COLO829 (cell line): ENCODE data around the gene ZNF280A.

Experiments
- DNase-seq: peaks from one replicate; pipeline ENCODE4 v3.0.0; 2012; ENCODE audit warnings: low spot score

ZNF280A gene

GRCh38 chr22:22520020-22520656, at the start of gene ZNF280A:
Gene ZNF280A, minus strand, starts transcription at chr22:22520270. Its CDS starts 4,640 bp downstream, at chr22:22515630.
- peak; percentile 75 for DNase-seq

GRCh38 chr22:22569218-22569617, 49.1 kb upstream of the ZNF280A start:
- DNase-seq, result no peak

- DNase-seq, result peak; percentile 64
Observed at GRCh38 chr22:22565981-22566380, 45.9 kb upstream of the ZNF280A start.

GRCh38 chr22:22558972-22559603, 39.0 kb upstream of the ZNF280A start, which contains the start of gene PRAME:
Gene PRAME, minus strand, starts transcription at chr22:22559265. Its CDS starts 2,433 bp downstream, at chr22:22556832.
- DNase-seq, result peak; percentile 93

GRCh38 chr22:22558071-22558971, 38.3 kb upstream of the ZNF280A start:
- DNase-seq, result peak; percentile 71

- DNase-seq, result peak; percentile 99
Observed at GRCh38 chr22:22556995-22557925, 37.2 kb upstream of the ZNF280A start.

GRCh38 chr22:22556578-22556977, 36.5 kb upstream of the ZNF280A start:
- no peak for DNase-seq

GRCh38 chr22:22555596-22555995, 35.5 kb upstream of the ZNF280A start:
- DNase-seq, result no peak

- DNase-seq, result no peak
Observed at GRCh38 chr22:22554587-22555284, 34.7 kb upstream of the ZNF280A start.

- DNase-seq, result no peak
Observed at GRCh38 chr22:22553735-22554586, 33.9 kb upstream of the ZNF280A start.

- no peak for DNase-seq
Observed at GRCh38 chr22:22553141-22553540, 33.1 kb upstream of the ZNF280A start.

GRCh38 chr22:22552630-22553029, 32.6 kb upstream of the ZNF280A start:
- no peak for DNase-seq

- DNase-seq, result no peak
Observed at GRCh38 chr22:22550789-22551434, 30.8 kb upstream of the ZNF280A start.

- DNase-seq, result no peak
Observed at GRCh38 chr22:22548910-22549309, 28.8 kb upstream of the ZNF280A start.

- DNase-seq, result no peak
Observed at GRCh38 chr22:22548317-22548716, 28.2 kb upstream of the ZNF280A start.

GRCh38 chr22:22547692-22548300, 27.7 kb upstream of the ZNF280A start:
- no peak for DNase-seq

GRCh38 chr22:22547226-22547625, 27.2 kb upstream of the ZNF280A start:
- DNase-seq, result no peak

- no peak for DNase-seq
Observed at GRCh38 chr22:22546490-22546889, 26.4 kb upstream of the ZNF280A start.

GRCh38 chr22:22545084-22545483, 25.0 kb upstream of the ZNF280A start:
- no peak for DNase-seq
